GM12892 (cell line): Measurements from ENCODE around the gene KRT2.

Source experiments
- POLR2A ChIP-seq: IDR thresholded peaks from 2 replicates; pipeline ENCODE4 v1.6.1; 2011; ENCODE audit warnings: low read depth, low read length, control low read depth
- TAF1 ChIP-seq: IDR thresholded peaks from 2 replicates; pipeline ENCODE4 v1.6.1; 2011; ENCODE audit warnings: low read depth, mild to moderate bottlenecking, control low read depth, low read length, borderline replicate concordance

DNA sequence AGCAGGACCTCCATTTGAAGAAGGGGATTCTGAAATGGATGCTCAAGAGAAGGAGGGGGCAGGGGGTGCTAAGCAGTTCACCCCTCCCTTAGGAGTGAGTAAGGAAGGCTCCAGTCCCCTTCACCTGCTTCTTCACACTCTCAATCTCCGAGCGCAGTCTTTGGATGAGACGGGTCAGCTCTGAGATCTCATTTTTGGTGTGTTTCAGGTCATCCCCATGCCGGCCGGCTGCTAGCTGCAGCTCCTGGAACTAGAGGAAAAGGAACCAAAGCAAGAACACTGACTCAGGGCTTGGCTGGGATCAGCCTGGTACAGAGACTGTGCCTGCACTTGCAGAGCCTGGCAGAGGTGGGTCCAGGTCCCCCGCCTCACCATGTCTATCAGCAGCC is 40.9 kb downstream of the KRT2 start:
- TF ChIP-seq POLR2A (no peak), TAF1 (no peak)
